A549 (cell line): ENCODE measurements around the gene RASA3. TPM values are rescaled to one million over a fixed set of nuclear protein-coding genes. Genes with fewer than 3 reads are reported as not detected.

ENCODE experiments used
- ATAC-seq, 2 experiments: fragments of 200-7000 bp in 1 of 2; fragments of >200 bp in 1 of 2; cut with Nextera tagmentation in 1 of 2; cut with Tn5 transposase in 1 of 2; 3 replicates each; pipeline versions ENCODE4 v1.8.0 to v1.9.1; 2018 to 2020; ENCODE audit warnings: mild to moderate bottlenecking in 1 of 2, moderate library complexity in 1 of 2
- CTCF ChIA-PET: fragments of 300-600 bp; sonication (Branson Sonifier 250); formaldehyde crosslinking; extraction: SDS; loops from one replicate; lab custom pipeline; 2021; ENCODE audit warnings: antibody characterized with exemption, inconsistent platforms; lab: Yijun Ruan, JAX
- POLR2A ChIA-PET: fragments of 350-600 bp; formaldehyde crosslinking; extraction: SDS; loops from one replicate; lab custom pipeline; 2021; ENCODE audit warnings: antibody characterized with exemption, inconsistent platforms; lab: Yijun Ruan, JAX
- DNase-seq, 2 experiments: peaks; one replicate each; pipeline versions ENCODE4 v3.0.0 to v3.0.0-alpha.2; 2011 to 2016; ENCODE audit warnings: low read depth in 1 of 2, low spot score in 1 of 2
- FAIRE-seq: peaks from 2 replicates; lab custom pipeline; 2011; peaks lifted over from hg19 to GRCh38; lab: Jason Lieb, UNC
- H3K27ac ChIP-seq, 2 experiments: fragments of >200 bp; sonication (Bioruptor Twin); formaldehyde crosslinking; 3 replicates each; pipeline ENCODE4 v1.5.1; 2016 to 2017
- H3K4me1 ChIP-seq: fragments of >200 bp; sonication (Bioruptor Twin); formaldehyde crosslinking; 3 replicates; pipeline ENCODE4 v1.6.1; 2016
- H3K4me2 ChIP-seq: fragments of >200 bp; sonication (Bioruptor Twin); formaldehyde crosslinking; 3 replicates; pipeline ENCODE4 v1.6.1; 2016
- H3K4me3 ChIP-seq: fragments of >200 bp; sonication (Bioruptor Twin); formaldehyde crosslinking; 3 replicates; pipeline ENCODE4 v1.5.1; 2016
- H3K9me3 ChIP-seq: fragments of >200 bp; sonication (Bioruptor Twin); formaldehyde crosslinking; 3 replicates; pipeline ENCODE4 v1.6.1; 2016
- BCL3 ChIP-seq: fragments of >200 bp; sonication (Bioruptor Twin); formaldehyde crosslinking; IDR thresholded peaks from 3 replicates; pipeline ENCODE4 v1.6.1; 2016
- CBX8 ChIP-seq: fragments of 200-600 bp; sonication (generic); IDR thresholded peaks from 2 replicates; pipeline ENCODE4 v1.6.1; 2016
- CEBPB ChIP-seq, 2 experiments: fragments of >200 bp in 1 of 2; sonication (Bioruptor Twin) in 1 of 2; formaldehyde crosslinking in 1 of 2; IDR thresholded peaks; 2 replicates each; pipeline ENCODE4 v1.6.1; 2012 to 2016
- CHD4 ChIP-seq: fragments of 200-600 bp; sonication (generic); IDR thresholded peaks from 2 replicates; pipeline ENCODE4 v1.6.1; 2016; ENCODE audit warnings: antibody characterized with exemption, mild to moderate bottlenecking, borderline replicate concordance
- EP300 ChIP-seq, 2 experiments: fragments of >200 bp; sonication (Bioruptor Twin); formaldehyde crosslinking; IDR thresholded peaks; 2 replicates in 1 of 2; 3 replicates in 1 of 2; pipeline ENCODE4 v1.6.1; 2016 to 2017
- FOXS1 ChIP-seq: fragments of 250-450 bp; sonication (Bioruptor Pico); IDR thresholded peaks from 2 replicates; pipeline ENCODE4 v1.5.0; 2020; ENCODE audit warnings: mild to moderate bottlenecking, moderate library complexity
- HEYL ChIP-seq: fragments of 250-450 bp; sonication (Bioruptor Pico); IDR thresholded peaks from 2 replicates; pipeline ENCODE4 v1.8.0; 2021; ENCODE audit warnings: mild to moderate bottlenecking, moderate library complexity
- HMGXB4 ChIP-seq: fragments of 250-450 bp; sonication (Bioruptor Pico); IDR thresholded peaks from 2 replicates; pipeline ENCODE4 v1.5.0; 2021; ENCODE audit warnings: mild to moderate bottlenecking, moderate library complexity, borderline replicate concordance
- MAFK ChIP-seq: fragments of 450-650 bp; IDR thresholded peaks from 2 replicates; pipeline ENCODE4 v1.6.1; 2014; ENCODE audit not compliant: partially characterized antibody
- NPAS2 ChIP-seq: fragments of 250-450 bp; sonication (Bioruptor Pico); IDR thresholded peaks from 2 replicates; pipeline ENCODE4 v1.8.0; 2022; ENCODE audit warnings: mild to moderate bottlenecking, moderate library complexity, borderline replicate concordance
- NR3C1 ChIP-seq: fragments of >200 bp; sonication (Bioruptor Twin); formaldehyde crosslinking; IDR thresholded peaks from 3 replicates; pipeline ENCODE4 v1.6.1; 2017
- PHF8 ChIP-seq: fragments of 200-600 bp; sonication (generic); IDR thresholded peaks from 2 replicates; pipeline ENCODE4 v1.6.1; 2016; ENCODE audit warnings: low read depth, mild to moderate bottlenecking, antibody characterized with exemption, moderate library complexity, borderline replicate concordance
- POLR2A ChIP-seq: IDR thresholded peaks from 2 replicates; pipeline ENCODE4 v1.6.1; 2012; ENCODE audit warnings: mild to moderate bottlenecking, low read length
- RAD21 ChIP-seq, 2 experiments: fragments of >200 bp in 1 of 2; sonication (Bioruptor Twin) in 1 of 2; formaldehyde crosslinking in 1 of 2; IDR thresholded peaks in 1 of 2; conservative IDR thresholded peaks in 1 of 2; 2 replicates in 1 of 2; 3 replicates in 1 of 2; pipeline ENCODE4 v1.6.1; 2012 to 2018; ENCODE audit warnings: inconsistent platforms in 1 of 2
- REST ChIP-seq: fragments of 200-600 bp; sonication (generic); IDR thresholded peaks from 2 replicates; pipeline ENCODE4 v1.6.1; 2016; ENCODE audit warnings: antibody characterized with exemption, mild to moderate bottlenecking, moderate library complexity
- SREBF2 ChIP-seq: fragments of 450-650 bp; IDR thresholded peaks from 2 replicates; pipeline ENCODE4 v1.6.1; 2014; ENCODE audit warnings: mild to moderate bottlenecking, moderate library complexity
- TFCP2L1 ChIP-seq: fragments of 250-450 bp; sonication (Bioruptor Pico); IDR thresholded peaks from 2 replicates; pipeline ENCODE4 v1.5.0; 2021; ENCODE audit warnings: mild to moderate bottlenecking
- ZFP36 ChIP-seq: fragments of 450-650 bp; IDR thresholded peaks from 2 replicates; pipeline ENCODE4 v1.6.1; 2014; ENCODE audit warnings: borderline replicate concordance; ENCODE audit not compliant: partially characterized antibody
- ZSCAN20 ChIP-seq: fragments of 250-450 bp; sonication (Bioruptor Pico); IDR thresholded peaks from 2 replicates; pipeline ENCODE4 v1.8.0; 2022; ENCODE audit warnings: mild to moderate bottlenecking, moderate library complexity
- WGBS: methylation state at CpG from one replicate; pipeline ENCODE4 v1.1.6; 2017; ENCODE audit errors: missing lambda C conversion rate; 5-methylcytosine and 5-hydroxymethylcytosine counted together
- polyA plus RNA-seq, 4 experiments: library from polyadenylated mRNA; depleted of rRNA in 3 of 4; stranded (reverse); fragments of >200 nt; fragmentation: RNase III in 1 of 4; extraction: RNeasy Plus Mini Kit Qiagen cat#74134 plus additional on column Dnase treatment in 1 of 4; gene quantifications; 2 replicates in 3 of 4; 3 replicates in 1 of 4; pipeline ENCODE4 v1.2.3, GENCODE V29; 2011 to 2017

Gene RASA3
- polyA plus RNA-seq, 2 of the 4 experiments (the other 2 are of a cell fraction), result 4.3 to 7.6 TPM

- Histone ChIP-seq H3K4me1 (peaks cover 7% of the 10 kb centered on the region), H3K9me3 (no peaks in the 10 kb centered on the region), H3K27ac (no peak overlapping the region), H3K4me3 (no peak overlapping the region), H3K4me2 (no peak overlapping the region)
- ChIA-PET CTCF (interaction anchor here (1.1 kb wide), 1 partner anchor 81 kb away, joined by 4 read pairs; no protein-coding TSS in a partner anchor), POLR2A (no interaction called here)
- ATAC-seq, result no peak
- 42% methylated on average over 2 of the region's 3 CpGs for WGBS
- no peak for DNase-seq
- no peak for FAIRE-seq
- no peak for TF ChIP-seq SREBF2
- TF ChIP-seq BCL3, result no peak
- TF ChIP-seq HMGXB4 (CRISPR knock-in tag), result no peak
- TF ChIP-seq HEYL (CRISPR knock-in tag), result no peak
- TF ChIP-seq ZSCAN20, result no peak
- no peak for TF ChIP-seq RAD21 (conservative IDR thresholded peaks at IDR 0.05 in 1 of 2, IDR thresholded peaks at IDR 0.05 in 1 of 2)
- TF ChIP-seq TFCP2L1 (CRISPR knock-in tag), result no peak
- no peak for TF ChIP-seq CEBPB (IDR thresholded peaks at IDR 0.05)
- no peak for TF ChIP-seq POLR2A
- TF ChIP-seq REST, result no peak
- no peak for TF ChIP-seq CBX8
- TF ChIP-seq ZFP36, result no peak
- TF ChIP-seq MAFK, result no peak
- TF ChIP-seq NR3C1, result no peak
- no peak for TF ChIP-seq PHF8
- no peak for TF ChIP-seq EP300 (IDR thresholded peaks at IDR 0.05)
- TF ChIP-seq FOXS1 (CRISPR knock-in tag), result no peak
- no peak for TF ChIP-seq NPAS2 (CRISPR knock-in tag)
- no peak for TF ChIP-seq CHD4
Measured at GRCh38 chr13:114145256-114145655, 12.8 kb upstream of the RASA3 start.

GRCh38 chr13:114144606-114145244, 12.3 kb upstream of the RASA3 start:
- ChIA-PET CTCF (interaction anchor here (0.7 to 1.1 kb wide), 4 partner anchors 14 to 82 kb away, joined by 3 to 4 read pairs (median 4); no protein-coding TSS in a partner anchor), POLR2A (no interaction called here)
- 92% methylated on average over 13 of the region's 17 CpGs for WGBS
- H3K9me3 ChIP-seq, result no peaks in the 10 kb centered on the region
- DNase-seq (no peak), ATAC-seq (no peak), FAIRE-seq (no peak)
- H3K4me1 ChIP-seq, result peaks cover 7% of the 10 kb centered on the region
- no peak for TF ChIP-seq CEBPB (IDR thresholded peaks at IDR 0.05)
- no peak for TF ChIP-seq REST
- H3K4me3 ChIP-seq, result no peak overlapping the region
- H3K27ac ChIP-seq, result peak overlapping the region in 1 of 2 experiments; percentile 77; a peak in 1 of 6 replicates
- no peak overlapping the region for H3K4me2 ChIP-seq
